Panc1 (cell line): ENCODE measurements around the gene KCNJ13.

Experiments
- POLR2AphosphoS5 ChIP-seq: IDR thresholded peaks from 2 replicates; pipeline ENCODE4 v1.6.1; 2012; ENCODE audit warnings: mild to moderate bottlenecking, low read depth, low read length, moderate library complexity
- TCF7L2 ChIP-seq: IDR thresholded peaks from 2 replicates; pipeline ENCODE4 v1.6.1; 2011; ENCODE audit warnings: mild to moderate bottlenecking, low read depth, low read length, inconsistent platforms

- no peak for TF ChIP-seq POLR2AphosphoS5
- no peak for TF ChIP-seq TCF7L2
Observed at GRCh38 chr2:232816657-232817056, 40.3 kb upstream of the KCNJ13 start.
